Activated CD4-positive, alpha-beta T cell treated with anti-CD3 and anti-CD28 coated beads, Interleukin-2, Interleukin-6, amounts not matched to agents 100 ng/mL and 50 ng/mL, durations not matched to agents 16 hours and 8 hours (primary cell): ENCODE results near the gene EPN2.

Experiments
- DNase-seq: peaks from one replicate; pipeline ENCODE4 v3.0.0-alpha.2; 2020

Gene EPN2

DNA sequence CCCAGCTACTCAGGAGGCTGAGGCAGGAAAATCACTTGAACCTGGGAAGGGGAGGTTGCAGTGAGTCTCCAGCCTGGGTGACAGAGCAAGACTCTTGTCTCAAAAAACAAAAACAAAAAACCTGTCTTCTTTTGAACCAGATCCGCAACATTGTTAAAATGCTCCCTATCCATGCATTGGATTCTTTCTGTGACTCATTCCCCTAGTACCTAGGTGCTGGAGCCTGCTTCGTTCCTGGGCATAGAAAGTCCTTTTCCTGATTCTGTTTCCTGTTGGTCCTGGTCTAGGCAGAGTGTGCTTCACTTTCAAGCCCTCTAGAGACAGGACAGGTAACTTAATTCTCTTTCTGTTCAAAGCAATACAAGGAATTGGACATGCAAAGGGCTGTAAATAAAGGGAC, 5.2 kb downstream of the EPN2 start:
- no peak for DNase-seq

DNA sequence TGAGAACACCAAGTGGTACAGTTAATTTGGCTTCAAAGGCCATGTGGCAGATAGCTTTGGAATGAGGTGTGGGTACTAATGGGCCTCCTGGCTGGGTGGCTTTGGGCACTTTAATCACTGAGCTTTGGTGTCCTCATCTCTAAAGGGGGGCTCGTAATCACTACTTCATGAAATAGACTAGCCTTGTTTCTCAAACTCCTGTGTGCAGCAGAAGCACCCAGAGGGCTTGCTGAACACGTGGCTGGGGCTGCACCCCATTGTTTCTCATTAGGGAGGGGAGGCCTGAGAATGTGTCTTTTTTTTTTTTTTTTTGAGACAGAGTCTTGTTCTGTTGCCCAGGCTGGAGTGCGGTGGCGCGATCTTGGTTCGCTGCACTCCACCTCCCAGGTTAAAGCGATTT, 5.8 kb downstream of the EPN2 start:
- no peak for DNase-seq

DNA sequence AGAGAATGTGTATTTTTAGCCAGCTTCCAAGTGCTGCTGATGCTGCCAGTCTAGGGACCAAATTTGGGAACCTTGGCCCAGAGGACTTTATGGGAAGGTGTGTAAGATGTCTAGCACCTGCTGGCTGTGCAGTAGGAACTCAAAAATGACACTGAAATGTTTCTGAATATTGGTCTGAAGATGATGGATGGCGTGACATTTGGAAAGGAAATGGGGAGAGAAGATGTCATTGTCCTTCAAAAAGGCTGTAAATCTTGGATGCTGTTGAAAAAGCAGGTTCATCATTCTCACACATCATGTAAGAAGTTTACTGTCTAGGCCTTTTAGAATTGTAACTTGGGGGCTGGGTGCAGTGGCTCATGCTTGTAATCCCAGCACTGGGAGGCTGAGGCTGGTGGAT, 6.7 kb downstream of the EPN2 start:
- no peak for DNase-seq

- no peak for DNase-seq
Measured at GRCh38 chr17:19244357-19244756, 7.2 kb downstream of the EPN2 start.

DNA sequence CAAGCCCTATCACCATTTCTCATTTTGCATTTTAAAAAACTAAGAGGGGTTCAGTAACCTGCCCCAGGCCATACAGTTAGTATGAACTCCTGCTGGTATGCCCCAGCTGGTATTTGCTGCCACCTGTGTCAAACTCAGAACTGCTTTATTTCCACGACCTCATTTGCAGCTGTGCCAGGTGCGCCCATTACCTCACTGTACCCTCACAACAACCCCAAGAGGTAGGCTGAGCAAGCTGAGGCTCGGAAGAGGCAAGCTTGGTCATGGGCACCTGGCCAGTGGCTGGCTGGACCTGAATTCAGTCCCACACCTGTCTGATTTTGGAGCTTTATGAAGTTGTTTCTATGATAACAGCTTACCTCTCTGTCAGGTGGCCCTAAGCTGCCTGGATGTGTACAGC, 7.6 kb downstream of the EPN2 start:
- DNase-seq, result no peak

DNA sequence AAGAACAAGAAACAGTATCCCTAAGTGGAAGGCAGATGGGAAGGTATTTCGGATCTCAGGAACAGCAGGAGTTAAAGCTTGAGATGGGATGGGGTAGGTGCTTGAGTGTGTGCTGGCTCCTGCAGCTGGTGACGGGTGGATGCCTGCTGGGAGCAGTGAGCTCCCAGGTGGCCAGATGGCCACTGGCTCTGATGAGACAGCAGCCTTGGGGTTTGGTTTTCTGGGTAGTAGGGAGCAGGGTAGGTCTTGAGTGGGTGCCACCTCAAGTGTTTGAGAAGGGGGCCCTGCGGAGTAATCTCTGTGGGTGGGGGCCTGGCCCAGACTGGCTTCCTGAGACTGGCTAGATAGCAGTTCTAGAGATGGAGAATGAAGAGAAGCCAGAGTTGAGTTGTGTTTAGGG, 10.3 kb downstream of the EPN2 start:
- DNase-seq, result no peak

GRCh38 chr17:19248151-19248927, 11.2 kb downstream of the EPN2 start:
- no peak for DNase-seq

DNA sequence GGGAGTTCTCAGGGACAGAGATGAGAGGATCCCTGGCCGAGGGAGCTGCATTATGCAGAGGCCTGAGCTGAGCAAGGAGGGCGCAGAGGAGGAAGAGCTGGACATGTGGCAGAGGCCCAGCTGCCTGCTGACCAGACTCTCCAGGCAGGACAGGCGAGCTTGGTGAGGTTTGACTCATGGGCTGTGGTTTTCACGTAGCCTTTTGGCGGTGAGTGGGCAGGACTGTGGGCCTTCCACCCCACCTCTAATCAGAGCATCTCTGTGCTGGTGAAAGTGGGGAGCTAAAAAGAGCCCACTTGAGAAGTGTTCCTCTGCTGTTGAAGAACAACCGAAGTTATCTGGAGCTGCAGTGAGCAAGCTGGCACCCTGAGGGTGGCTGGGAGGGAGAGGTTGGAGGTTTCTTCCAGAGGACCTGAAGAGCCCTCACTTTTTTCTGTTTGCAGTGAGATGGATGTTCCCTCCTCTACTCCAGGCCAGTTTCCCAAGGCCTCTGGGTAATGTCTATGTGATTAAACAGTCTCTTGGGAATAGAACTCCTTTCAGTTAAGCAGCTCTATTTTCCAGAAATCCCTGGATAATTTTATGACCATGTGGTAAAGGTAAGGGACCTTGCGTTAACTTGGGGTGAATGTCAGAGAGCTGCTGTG, 11.9 kb downstream of the EPN2 start:
- DNase-seq, result no peak

GRCh38 chr17:19249681-19250080, 12.5 kb downstream of the EPN2 start:
- no peak for DNase-seq

DNA sequence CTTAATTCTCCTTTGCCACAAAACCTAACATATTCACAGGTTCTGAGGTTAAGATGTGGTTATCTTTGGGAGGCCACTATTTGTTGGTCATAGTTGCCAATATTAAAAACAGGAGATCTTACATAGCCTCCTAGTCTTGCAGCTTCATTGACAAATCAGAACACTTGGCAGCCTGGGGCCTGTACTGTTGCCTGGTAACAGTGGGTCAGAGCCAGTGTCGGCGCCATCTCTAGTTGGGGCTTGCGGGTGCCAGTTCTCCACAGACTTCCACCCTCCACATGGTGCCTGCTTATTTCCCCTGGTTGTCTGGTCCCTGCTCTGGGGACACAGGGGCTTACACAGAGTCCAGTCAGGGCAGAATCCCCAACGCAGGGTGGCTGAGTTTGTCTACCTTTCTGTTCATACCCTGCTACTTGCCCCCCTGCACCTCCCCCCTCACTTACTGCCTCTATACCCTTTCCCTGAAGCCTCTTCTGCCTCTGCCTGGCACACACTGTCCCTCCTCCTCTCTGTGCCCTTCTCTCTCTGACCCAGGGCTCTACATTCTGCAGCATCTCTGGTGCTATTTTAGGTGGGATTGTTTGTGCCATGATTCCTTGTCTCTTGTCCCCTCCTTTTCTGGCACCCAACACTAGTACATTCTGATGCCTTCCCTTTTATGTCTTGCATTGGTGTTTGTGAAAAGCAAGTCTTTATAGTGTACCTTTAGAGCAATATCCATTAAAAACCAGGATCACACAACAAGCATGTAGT, 13.4 kb downstream of the EPN2 start:
- DNase-seq, result no peak

GRCh38 chr17:19253112-19253511, 15.9 kb downstream of the EPN2 start:
- DNase-seq, result no peak

- no peak for DNase-seq
Measured at GRCh38 chr17:19254651-19255050, 17.5 kb downstream of the EPN2 start.

GRCh38 chr17:19255279-19255678, 18.1 kb downstream of the EPN2 start:
- DNase-seq, result no peak

DNA sequence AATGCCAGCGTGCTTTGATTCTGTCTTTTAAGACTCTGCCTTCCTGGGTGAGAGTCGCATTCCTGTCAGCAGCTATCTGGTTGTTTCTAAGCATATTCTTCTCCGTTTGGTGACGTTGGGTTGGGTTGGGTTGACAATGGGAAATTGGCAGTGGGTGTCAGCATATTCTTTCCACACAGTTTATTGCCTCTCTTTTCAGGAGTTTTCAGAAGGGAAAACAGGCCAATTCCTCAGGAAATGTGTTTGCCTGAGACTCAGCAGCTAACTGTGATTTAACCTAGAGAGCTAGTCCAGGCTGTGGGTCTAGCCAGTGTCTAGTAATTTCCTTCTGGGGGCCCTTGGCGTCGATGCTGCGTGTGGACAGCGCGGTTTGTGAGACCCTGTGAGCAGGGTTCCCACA, 21.2 kb downstream of the EPN2 start:
- DNase-seq, result no peak

- peak; percentile 31 for DNase-seq
Measured at GRCh38 chr17:19260958-19261357, 23.8 kb downstream of the EPN2 start.

GRCh38 chr17:19261426-19261825, 24.3 kb downstream of the EPN2 start:
- no peak for DNase-seq

DNA sequence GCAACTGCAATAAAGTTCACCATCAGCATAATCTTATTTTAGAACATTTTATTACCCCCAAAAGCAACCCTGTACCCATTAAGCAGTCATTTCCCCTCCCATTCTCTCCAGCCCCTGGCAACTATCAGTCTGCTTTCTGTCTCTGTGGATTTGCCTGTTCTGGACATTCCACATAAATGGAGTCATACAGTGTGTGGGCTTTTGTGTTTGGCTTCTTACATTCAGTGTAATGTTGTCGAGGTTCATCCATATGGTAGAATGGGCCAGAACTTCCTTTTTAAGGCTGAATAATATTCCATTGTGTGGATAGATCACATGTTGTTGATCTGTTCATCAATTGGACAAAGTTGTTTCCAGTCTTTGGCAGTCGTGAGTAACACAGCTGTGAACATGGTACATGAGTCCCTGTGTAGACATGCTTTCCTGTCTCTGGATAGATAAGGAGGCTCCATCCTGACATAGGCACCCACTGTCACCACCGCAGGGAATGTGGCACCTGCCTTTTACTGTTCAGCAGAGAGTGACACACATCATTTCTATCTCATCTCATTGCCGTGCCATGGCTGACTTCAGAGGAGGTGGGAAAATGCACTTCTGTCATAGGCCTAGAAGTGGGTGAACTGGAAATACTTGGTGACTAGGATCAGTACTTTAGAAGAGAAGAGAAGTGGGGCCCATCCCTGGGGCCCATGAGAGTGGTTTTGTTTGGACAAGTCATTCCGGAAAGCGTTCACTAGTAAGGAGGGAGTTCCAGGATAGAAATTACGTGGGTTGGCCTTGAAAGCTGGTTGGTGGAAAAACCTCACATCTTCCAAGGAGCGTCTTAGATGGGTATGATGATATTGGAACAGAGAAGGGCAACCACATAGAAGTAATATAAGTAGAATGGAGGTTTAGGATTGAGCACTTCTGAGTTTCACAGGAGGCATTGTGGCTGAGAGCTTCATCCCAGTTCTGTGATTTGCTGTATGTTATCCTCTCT, 25.8 kb downstream of the EPN2 start:
- DNase-seq, result peak; percentile 71

DNA sequence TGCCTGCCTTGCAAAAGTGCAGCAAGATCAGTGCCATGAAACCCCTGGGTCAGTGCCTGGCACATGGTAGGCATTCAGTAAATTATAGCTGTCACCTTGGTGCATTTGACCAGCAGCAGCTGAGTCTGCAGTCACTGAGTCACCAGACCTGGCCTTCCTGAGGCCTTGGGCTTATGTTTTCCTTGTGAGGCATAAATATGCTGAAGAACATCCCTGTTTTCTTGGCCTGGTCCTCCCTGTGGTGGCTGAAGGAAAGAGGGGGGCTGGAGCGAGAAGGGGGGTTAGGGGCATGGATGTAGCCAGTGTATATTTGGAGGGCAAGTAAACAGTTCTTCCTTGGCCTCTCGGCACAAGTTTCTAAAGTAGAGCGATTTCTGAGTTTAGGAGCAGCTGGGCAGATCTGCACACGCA, 26.5 kb downstream of the EPN2 start:
- DNase-seq, result no peak

- DNase-seq, result no peak
Measured at GRCh38 chr17:19264268-19264667, 27.1 kb downstream of the EPN2 start.

GRCh38 chr17:19264681-19265080, 27.5 kb downstream of the EPN2 start:
- no peak for DNase-seq

- DNase-seq, result no peak
Measured at GRCh38 chr17:19265755-19266154, 28.6 kb downstream of the EPN2 start.

DNA sequence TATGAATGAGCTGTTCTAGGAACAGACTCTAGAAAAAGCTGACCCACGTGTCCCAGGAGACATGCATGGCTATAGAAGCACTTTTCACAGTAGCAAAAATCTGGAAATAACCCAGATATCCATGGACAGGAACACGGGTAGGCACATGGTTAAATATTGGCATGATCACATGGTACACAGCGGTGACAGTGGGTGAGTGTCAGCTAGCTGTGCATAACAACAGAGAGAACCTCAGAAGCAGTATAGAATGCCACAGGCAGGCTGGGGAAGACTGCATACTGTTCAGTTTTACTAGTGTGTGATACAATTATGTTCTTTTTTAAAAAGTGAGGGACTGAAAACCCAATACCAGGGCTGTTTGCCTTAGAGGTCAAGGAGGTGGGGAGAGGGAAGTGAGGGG, 31.4 kb downstream of the EPN2 start:
- DNase-seq, result no peak

DNA sequence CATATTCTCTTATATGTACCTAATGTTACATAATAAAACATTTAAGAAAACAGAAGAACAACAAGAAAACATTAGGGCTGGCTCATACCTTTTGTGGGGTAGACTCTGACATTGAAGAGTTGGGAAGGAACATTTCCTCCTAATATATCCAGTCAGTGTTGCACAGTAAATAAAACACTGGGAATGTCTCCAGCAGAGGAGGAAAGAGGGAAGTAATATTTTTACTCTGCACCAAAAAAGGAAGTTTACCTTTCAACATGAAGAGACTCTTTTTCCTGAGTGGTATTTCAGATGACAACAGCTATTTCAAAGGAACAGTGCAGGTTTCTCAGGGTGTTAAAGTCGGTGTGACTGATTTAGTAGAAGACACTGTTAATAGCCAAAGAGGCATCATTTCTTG, 31.9 kb downstream of the EPN2 start:
- DNase-seq, result no peak
